GM12878 (cell line): Measurements from ENCODE around the gene RIPOR1. TPM values are rescaled to one million over a fixed set of nuclear protein-coding genes. Genes with fewer than 3 reads are reported as not detected.

Experiments
- ATAC-seq: fragments of 200-7000 bp; cut with Tn5 transposase; 3 replicates; pipeline ENCODE4 v1.9.1; 2020; ENCODE audit warnings: mild to moderate bottlenecking, moderate library complexity
- BruUV-seq: library from RNA; stranded (reverse); fragments of 400-500 nt; replicated peaks from 2 replicates; lab custom pipeline; 2021; lab: Mats Ljungman, UMichigan
- CTCF ChIA-PET: fragments of 300-600 bp; sonication (Branson Sonifier 250); formaldehyde crosslinking; extraction: SDS; loops from one replicate; lab custom pipeline; 2021; ENCODE audit warnings: inconsistent platforms; lab: Yijun Ruan, JAX
- POLR2A ChIA-PET: fragments of 350-600 bp; formaldehyde crosslinking; extraction: SDS; loops from one replicate; lab custom pipeline; 2021; ENCODE audit warnings: inconsistent platforms; lab: Charles Lee
- RAD21 ChIA-PET: fragments of 300-600 bp; sonication (Branson Sonifier 250); formaldehyde crosslinking; loops from one replicate; lab custom pipeline; 2023; ENCODE audit warnings: antibody characterized with exemption; ENCODE audit not compliant: unreplicated experiment; lab: Charles Lee
- SMC1A ChIA-PET: fragments of 300-600 bp; sonication (Branson Sonifier 250); formaldehyde crosslinking; loops from one replicate; lab custom pipeline; 2023; ENCODE audit not compliant: unreplicated experiment, uncharacterized antibody; lab: Charles Lee
- DNase-seq: peaks from one replicate; pipeline ENCODE4 v3.0.0-alpha.2; 2011; ENCODE audit warnings: low read depth, low spot score
- FAIRE-seq: peaks from 3 replicates; lab custom pipeline; 2011; peaks lifted over from hg19 to GRCh38; lab: Jason Lieb, UNC
- H2AFZ ChIP-seq: 2 replicates; pipeline ENCODE4 v1.6.0; 2011; ENCODE audit warnings: low read depth, low read length, control low read depth; ENCODE audit not compliant: control insufficient read depth
- H3K27ac ChIP-seq: 2 replicates; pipeline ENCODE4 v1.5.1; 2011; ENCODE audit warnings: control low read depth; ENCODE audit not compliant: control insufficient read depth, insufficient read depth
- H3K27me3 ChIP-seq, 2 experiments: replicated peaks in 1 of 2; 2 replicates each; pipeline versions ENCODE4 v1.6.0 to v1.6.1; 2011; ENCODE audit warnings: low read length in 1 of 2; ENCODE audit not compliant: control insufficient read depth in 2 of 2, insufficient read depth in 2 of 2
- H3K36me3 ChIP-seq, 2 experiments: 2 replicates each; pipeline ENCODE4 v1.5.1; 2011; ENCODE audit warnings: low read length in 1 of 2; ENCODE audit not compliant: control insufficient read depth in 2 of 2, insufficient read depth in 2 of 2
- H3K4me1 ChIP-seq: 2 replicates; pipeline ENCODE4 v1.6.1; 2011; ENCODE audit warnings: mild to moderate bottlenecking, low read length, moderate library complexity, mixed read lengths; ENCODE audit not compliant: control insufficient read depth, insufficient read depth
- H3K4me2 ChIP-seq: 2 replicates; pipeline ENCODE4 v1.6.0; 2011; ENCODE audit warnings: control low read depth; ENCODE audit not compliant: control insufficient read depth, insufficient read depth
- H3K4me3 ChIP-seq: fragments of 200-600 bp; sonication (generic); 2 replicates; pipeline ENCODE4 v1.5.1; 2016
- H3K79me2 ChIP-seq: 2 replicates; pipeline ENCODE4 v1.6.0; 2011; ENCODE audit warnings: low read length; ENCODE audit not compliant: control insufficient read depth, insufficient read depth
- H3K9ac ChIP-seq: 2 replicates; pipeline ENCODE4 v1.8.0; 2011; ENCODE audit warnings: low read length, control low read depth, mixed read lengths; ENCODE audit not compliant: control insufficient read depth, insufficient read depth
- H3K9me3 ChIP-seq: replicated peaks from 3 replicates; pipeline ENCODE4 v1.5.1; 2011; ENCODE audit warnings: mild to moderate bottlenecking, low read length; ENCODE audit not compliant: control insufficient read depth, insufficient read depth
- H4K20me1 ChIP-seq: 2 replicates; pipeline ENCODE4 v1.6.0; 2011; ENCODE audit not compliant: control insufficient read depth, insufficient read depth
- BHLHE40 ChIP-seq, 2 experiments: fragments of 450-650 bp in 1 of 2; IDR thresholded peaks; 2 replicates each; pipeline ENCODE4 v1.6.1; 2011 to 2017; ENCODE audit warnings: low read depth in 2 of 2, borderline replicate concordance in 1 of 2, improper control_type of control experiment in 1 of 2, low read length in 1 of 2, mild to moderate bottlenecking in 1 of 2
- NR2C2 ChIP-seq: IDR thresholded peaks from 2 replicates; pipeline ENCODE4 v1.6.1; 2011; ENCODE audit warnings: borderline replicate concordance, low read depth; ENCODE audit not compliant: control insufficient read depth, insufficient read length
- POLR2A ChIP-seq: IDR thresholded peaks from 2 replicates; pipeline ENCODE4 v1.6.1; 2011; ENCODE audit warnings: low read depth, mild to moderate bottlenecking, low read length
- POU2F2 ChIP-seq: IDR thresholded peaks from 3 replicates; pipeline ENCODE4 v1.6.1; 2011; ENCODE audit warnings: low read depth, mild to moderate bottlenecking, low read length, borderline replicate concordance
- ZNF384 ChIP-seq: IDR thresholded peaks from 2 replicates; pipeline ENCODE4 v1.6.1; 2012; ENCODE audit warnings: low read depth, mild to moderate bottlenecking, low read length, improper control_type of control experiment, borderline replicate concordance
- WGBS: methylation state at CpG from one replicate; pipeline ENCODE4 v1.1.6; 2016; ENCODE audit warnings: low lambda C conversion rate; ENCODE audit not compliant: insufficient replicate concordance, insufficient coverage; ENCODE audit errors: missing lambda C conversion rate; 5-methylcytosine and 5-hydroxymethylcytosine counted together
- in situ Hi-C: fragments of 300-500 bp; cut with MboI; formaldehyde crosslinking; loops from 9 replicates; pipeline ENCODE4 v1.14.3; 2018; ENCODE audit warnings: mixed read lengths
- intact Hi-C: fragments of 100-400 bp; cut with micrococcal nuclease; formaldehyde crosslinking; loops from one replicate; pipeline ENCODE4 v1.14.2; 2022; ENCODE audit not compliant: unreplicated experiment
- polyA plus RNA-seq, 11 experiments: library from polyadenylated mRNA; depleted of rRNA in 4 of 11; unstranded in 6 of 11; stranded (reverse) in 5 of 11; fragments of >200 nt; fragmentation: Nextera tagmentation in 4 of 11; fragmentation: Illumina TruSeq in 1 of 11; extraction: Ambion mirVana in 4 of 11; extraction: Trizol in 1 of 11; gene quantifications; 1 replicate in 1 of 11; 2 replicates in 10 of 11; pipeline versions ENCODE4 v1.2.1 to v1.2.3, GENCODE V29; 2011 to 2016; ENCODE audit warnings: inconsistent platforms in 2 of 11, missing spikeins in 2 of 11, low read depth in 1 of 11
- total RNA-seq, 4 experiments: library from RNA; depleted of rRNA in 3 of 4; stranded (reverse); fragments of >200 nt in 3 of 4; fragmentation: Illumina TruSeq in 1 of 4; extraction: Trizol in 1 of 4; gene quantifications; 2 replicates each; pipeline versions ENCODE4 v1.2.1 to v1.2.3, GENCODE V29; 2013 to 2021
- TF ChIP-seq, protein P1 (sequence below): fragments of 450-650 bp; formaldehyde crosslinking; IDR thresholded peaks from 2 replicates; pipeline ENCODE4 v1.4.0; 2020; ENCODE audit warnings: mild to moderate bottlenecking, moderate library complexity
- TF ChIP-seq, protein P2 (sequence below), 3 experiments: IDR thresholded peaks in 2 of 3; conservative IDR thresholded peaks in 1 of 3; 2 replicates each; pipeline ENCODE4 v1.5.1; 2011; ENCODE audit warnings: low read depth in 3 of 3, low read length in 3 of 3, mild to moderate bottlenecking in 3 of 3, control low read depth in 2 of 3, moderate library complexity in 2 of 3, inconsistent platforms in 1 of 3, mixed read lengths in 1 of 3; ENCODE audit not compliant: control insufficient read depth in 2 of 3, insufficient read depth in 1 of 3; ENCODE audit errors: extremely low read depth in 1 of 3
- TF ChIP-seq, protein P3 (sequence below): fragments of 450-650 bp; formaldehyde crosslinking; IDR thresholded peaks from 2 replicates; pipeline ENCODE4 v1.5.0; 2022; ENCODE audit warnings: mild to moderate bottlenecking, missing genetic modification characterization

The RIPOR1 gene
- total and polyA plus RNA-seq, 10 of the 15 experiments (the other 5 are each of a cell fraction or from before 2014, with no cell fraction given): 0.13 to 28.5 (median 7.0) TPM

DNA sequence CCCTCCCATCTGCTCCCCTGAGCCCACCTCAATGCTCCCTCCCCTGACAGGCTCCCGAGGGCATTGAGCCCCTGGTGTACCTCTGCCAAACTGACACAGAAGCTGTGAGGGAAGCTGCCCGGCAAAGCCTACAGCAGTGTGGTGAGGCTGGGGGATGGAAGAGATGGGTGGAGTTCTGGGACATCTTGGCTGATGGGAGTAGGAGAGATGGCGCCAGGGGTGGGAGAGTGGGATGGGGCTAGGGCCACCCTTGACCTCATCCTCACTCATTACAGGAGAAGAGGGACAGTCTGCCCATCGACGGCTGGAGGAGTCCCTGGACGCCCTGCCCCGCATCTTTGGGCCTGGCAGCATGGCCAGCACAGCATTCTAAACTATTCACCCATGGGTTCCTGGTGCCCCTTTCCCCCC, 17.5 kb downstream of the RIPOR1 start:
- CTCF ChIA-PET: interaction anchor here (1.4 to 5.9 kb wide), 7 partner anchors 10 to 118 kb away, joined by 6 to 138 read pairs (median 36); partner anchors contain the start of genes CARMIL2 and CTCF
- Histone ChIP-seq H3K27ac (no peak overlapping the region), H4K20me1 (no peaks in the 10 kb centered on the region), H3K4me2 (no peak overlapping the region), H3K4me3 (no peak overlapping the region), H3K9ac (no peak overlapping the region), H3K79me2 (no peaks in the 10 kb centered on the region), H2AFZ (no peak overlapping the region), H3K27me3 (no peaks in the 10 kb centered on the region), H3K9me3 (no peaks in the 10 kb centered on the region), H3K4me1 (peaks cover 28% of the 10 kb centered on the region), H3K36me3 (peaks cover 10 to 12% of the 10 kb centered on the region in 2 experiments; a peak in 3 of 4 replicates)
- intact Hi-C loops (loop anchor here (2.0 kb wide), 1 partner anchor 17 kb away; the partner anchor contains the start of gene CTCF), in situ Hi-C loops (loop anchor here (5.0 kb wide), 1 partner anchor 96 kb away; no protein-coding TSS in a partner anchor)
- ATAC-seq: no peak
- TF ChIP-seq ZNF384: no peak
- TF ChIP-seq, protein P1, sequence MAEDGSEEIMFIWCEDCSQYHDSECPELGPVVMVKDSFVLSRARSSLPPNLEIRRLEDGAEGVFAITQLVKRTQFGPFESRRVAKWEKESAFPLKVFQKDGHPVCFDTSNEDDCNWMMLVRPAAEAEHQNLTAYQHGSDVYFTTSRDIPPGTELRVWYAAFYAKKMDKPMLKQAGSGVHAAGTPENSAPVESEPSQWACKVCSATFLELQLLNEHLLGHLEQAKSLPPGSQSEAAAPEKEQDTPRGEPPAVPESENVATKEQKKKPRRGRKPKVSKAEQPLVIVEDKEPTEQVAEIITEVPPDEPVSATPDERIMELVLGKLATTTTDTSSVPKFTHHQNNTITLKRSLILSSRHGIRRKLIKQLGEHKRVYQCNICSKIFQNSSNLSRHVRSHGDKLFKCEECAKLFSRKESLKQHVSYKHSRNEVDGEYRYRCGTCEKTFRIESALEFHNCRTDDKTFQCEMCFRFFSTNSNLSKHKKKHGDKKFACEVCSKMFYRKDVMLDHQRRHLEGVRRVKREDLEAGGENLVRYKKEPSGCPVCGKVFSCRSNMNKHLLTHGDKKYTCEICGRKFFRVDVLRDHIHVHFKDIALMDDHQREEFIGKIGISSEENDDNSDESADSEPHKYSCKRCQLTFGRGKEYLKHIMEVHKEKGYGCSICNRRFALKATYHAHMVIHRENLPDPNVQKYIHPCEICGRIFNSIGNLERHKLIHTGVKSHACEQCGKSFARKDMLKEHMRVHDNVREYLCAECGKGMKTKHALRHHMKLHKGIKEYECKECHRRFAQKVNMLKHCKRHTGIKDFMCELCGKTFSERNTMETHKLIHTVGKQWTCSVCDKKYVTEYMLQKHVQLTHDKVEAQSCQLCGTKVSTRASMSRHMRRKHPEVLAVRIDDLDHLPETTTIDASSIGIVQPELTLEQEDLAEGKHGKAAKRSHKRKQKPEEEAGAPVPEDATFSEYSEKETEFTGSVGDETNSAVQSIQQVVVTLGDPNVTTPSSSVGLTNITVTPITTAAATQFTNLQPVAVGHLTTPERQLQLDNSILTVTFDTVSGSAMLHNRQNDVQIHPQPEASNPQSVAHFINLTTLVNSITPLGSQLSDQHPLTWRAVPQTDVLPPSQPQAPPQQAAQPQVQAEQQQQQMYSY (CRISPR knock-in tag): no peak
- TF ChIP-seq, protein P2, sequence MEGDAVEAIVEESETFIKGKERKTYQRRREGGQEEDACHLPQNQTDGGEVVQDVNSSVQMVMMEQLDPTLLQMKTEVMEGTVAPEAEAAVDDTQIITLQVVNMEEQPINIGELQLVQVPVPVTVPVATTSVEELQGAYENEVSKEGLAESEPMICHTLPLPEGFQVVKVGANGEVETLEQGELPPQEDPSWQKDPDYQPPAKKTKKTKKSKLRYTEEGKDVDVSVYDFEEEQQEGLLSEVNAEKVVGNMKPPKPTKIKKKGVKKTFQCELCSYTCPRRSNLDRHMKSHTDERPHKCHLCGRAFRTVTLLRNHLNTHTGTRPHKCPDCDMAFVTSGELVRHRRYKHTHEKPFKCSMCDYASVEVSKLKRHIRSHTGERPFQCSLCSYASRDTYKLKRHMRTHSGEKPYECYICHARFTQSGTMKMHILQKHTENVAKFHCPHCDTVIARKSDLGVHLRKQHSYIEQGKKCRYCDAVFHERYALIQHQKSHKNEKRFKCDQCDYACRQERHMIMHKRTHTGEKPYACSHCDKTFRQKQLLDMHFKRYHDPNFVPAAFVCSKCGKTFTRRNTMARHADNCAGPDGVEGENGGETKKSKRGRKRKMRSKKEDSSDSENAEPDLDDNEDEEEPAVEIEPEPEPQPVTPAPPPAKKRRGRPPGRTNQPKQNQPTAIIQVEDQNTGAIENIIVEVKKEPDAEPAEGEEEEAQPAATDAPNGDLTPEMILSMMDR (IDR thresholded peaks at IDR 0.05 in 2 of 3, conservative IDR thresholded peaks at IDR 0.05 in 1 of 3; ENCODE audit: control insufficient read depth in 2 of 3, extremely low read depth in 1 of 3, insufficient read depth in 1 of 3, low read depth in 3 of 3, low read length in 3 of 3): no peak
- no peak for TF ChIP-seq POU2F2
- no peak for TF ChIP-seq BHLHE40 (IDR thresholded peaks at IDR 0.05; ENCODE audit: borderline replicate concordance in 1 of 2, low read depth in 2 of 2, low read length in 1 of 2)
- TF ChIP-seq NR2C2: no peak
- TF ChIP-seq, protein P3, sequence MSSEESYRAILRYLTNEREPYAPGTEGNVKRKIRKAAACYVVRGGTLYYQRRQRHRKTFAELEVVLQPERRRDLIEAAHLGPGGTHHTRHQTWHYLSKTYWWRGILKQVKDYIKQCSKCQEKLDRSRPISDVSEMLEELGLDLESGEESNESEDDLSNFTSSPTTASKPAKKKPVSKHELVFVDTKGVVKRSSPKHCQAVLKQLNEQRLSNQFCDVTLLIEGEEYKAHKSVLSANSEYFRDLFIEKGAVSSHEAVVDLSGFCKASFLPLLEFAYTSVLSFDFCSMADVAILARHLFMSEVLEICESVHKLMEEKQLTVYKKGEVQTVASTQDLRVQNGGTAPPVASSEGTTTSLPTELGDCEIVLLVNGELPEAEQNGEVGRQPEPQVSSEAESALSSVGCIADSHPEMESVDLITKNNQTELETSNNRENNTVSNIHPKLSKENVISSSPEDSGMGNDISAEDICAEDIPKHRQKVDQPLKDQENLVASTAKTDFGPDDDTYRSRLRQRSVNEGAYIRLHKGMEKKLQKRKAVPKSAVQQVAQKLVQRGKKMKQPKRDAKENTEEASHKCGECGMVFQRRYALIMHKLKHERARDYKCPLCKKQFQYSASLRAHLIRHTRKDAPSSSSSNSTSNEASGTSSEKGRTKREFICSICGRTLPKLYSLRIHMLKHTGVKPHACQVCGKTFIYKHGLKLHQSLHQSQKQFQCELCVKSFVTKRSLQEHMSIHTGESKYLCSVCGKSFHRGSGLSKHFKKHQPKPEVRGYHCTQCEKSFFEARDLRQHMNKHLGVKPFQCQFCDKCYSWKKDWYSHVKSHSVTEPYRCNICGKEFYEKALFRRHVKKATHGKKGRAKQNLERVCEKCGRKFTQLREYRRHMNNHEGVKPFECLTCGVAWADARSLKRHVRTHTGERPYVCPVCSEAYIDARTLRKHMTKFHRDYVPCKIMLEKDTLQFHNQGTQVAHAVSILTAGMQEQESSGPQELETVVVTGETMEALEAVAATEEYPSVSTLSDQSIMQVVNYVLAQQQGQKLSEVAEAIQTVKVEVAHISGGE (CRISPR knock-in tag): no peak
- TF ChIP-seq POLR2A: 0 out of 2 replicates have a peak, but pooled peaks have one; percentile 16
- 83% methylated on average over 6 of the region's 7 CpGs for WGBS
- BruUV-seq: TSS peak; percentile 73
- RAD21 ChIA-PET: interaction anchor here (1.0 to 5.8 kb wide), 5 partner anchors 10 to 98 kb away, joined by 4 to 102 read pairs (median 14); partner anchors contain the start of gene CARMIL2
- FAIRE-seq: no peak
- SMC1A ChIA-PET: interaction anchor here (0.9 to 6.2 kb wide), 5 partner anchors 10 to 121 kb away, joined by 3 to 86 read pairs (median 12); partner anchors contain the start of genes C16orf86, CARMIL2 and ENKD1
- POLR2A ChIA-PET: interaction anchor here (0.6 to 2.6 kb wide), 4 partner anchors 9 to 115 kb away, joined by 3 to 13 read pairs (median 3); no protein-coding TSS in a partner anchor
- no peak for DNase-seq
